ENCODE data around the gene ABCB1.

DNA sequence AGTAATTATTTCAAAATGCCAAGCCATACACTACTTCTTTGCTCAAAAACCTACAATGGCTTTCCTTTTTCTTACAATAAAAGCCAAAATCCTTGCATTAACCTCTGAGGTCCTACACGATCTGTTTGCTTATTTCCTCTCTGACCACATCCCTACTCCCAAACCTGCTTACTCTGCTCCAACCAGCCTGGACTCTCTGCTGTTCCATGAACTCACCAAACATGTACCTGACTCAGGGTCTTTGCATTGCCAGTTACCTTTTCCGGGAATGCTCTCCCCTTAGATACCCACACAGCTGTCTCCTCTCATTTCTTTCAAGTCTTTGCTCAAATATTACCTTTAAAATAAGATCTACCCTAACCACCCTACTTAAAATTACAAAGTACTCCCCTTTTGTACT, 127.5 kb downstream of the ABCB1 start:
- peak; percentile 66 for TF ChIP-seq POLR2A (IDR thresholded peaks at IDR 0.05)
- TF ChIP-seq, protein P1, sequence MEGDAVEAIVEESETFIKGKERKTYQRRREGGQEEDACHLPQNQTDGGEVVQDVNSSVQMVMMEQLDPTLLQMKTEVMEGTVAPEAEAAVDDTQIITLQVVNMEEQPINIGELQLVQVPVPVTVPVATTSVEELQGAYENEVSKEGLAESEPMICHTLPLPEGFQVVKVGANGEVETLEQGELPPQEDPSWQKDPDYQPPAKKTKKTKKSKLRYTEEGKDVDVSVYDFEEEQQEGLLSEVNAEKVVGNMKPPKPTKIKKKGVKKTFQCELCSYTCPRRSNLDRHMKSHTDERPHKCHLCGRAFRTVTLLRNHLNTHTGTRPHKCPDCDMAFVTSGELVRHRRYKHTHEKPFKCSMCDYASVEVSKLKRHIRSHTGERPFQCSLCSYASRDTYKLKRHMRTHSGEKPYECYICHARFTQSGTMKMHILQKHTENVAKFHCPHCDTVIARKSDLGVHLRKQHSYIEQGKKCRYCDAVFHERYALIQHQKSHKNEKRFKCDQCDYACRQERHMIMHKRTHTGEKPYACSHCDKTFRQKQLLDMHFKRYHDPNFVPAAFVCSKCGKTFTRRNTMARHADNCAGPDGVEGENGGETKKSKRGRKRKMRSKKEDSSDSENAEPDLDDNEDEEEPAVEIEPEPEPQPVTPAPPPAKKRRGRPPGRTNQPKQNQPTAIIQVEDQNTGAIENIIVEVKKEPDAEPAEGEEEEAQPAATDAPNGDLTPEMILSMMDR (IDR thresholded peaks at IDR 0.05), result no peak
